CD4-positive, alpha-beta memory T cell (primary cell): ENCODE data around the gene ADAMTS16. TPM values are rescaled to one million over a fixed set of nuclear protein-coding genes. Genes with fewer than 3 reads are reported as not detected.
A peak's percentile ranks its signal among the peaks of the same experiment; 100 is the strongest.

ENCODE experiments used
- CTCF ChIA-PET: fragments of 350-600 bp; sonication (Branson Sonifier 250); formaldehyde crosslinking; loops from one replicate; lab custom pipeline; 2021; ENCODE audit warnings: inconsistent platforms; ENCODE audit not compliant: partially characterized antibody; lab: Charles Lee
- POLR2A ChIA-PET: fragments of 350-600 bp; sonication (Branson Sonifier 250); formaldehyde crosslinking; loops from one replicate; lab custom pipeline; 2021; ENCODE audit not compliant: partially characterized antibody; lab: Charles Lee
- DNase-seq, 5 donors: peaks; one replicate each; pipeline versions ENCODE4 v3.0.0 to v3.0.0-alpha.2; 2020 to 2022; ENCODE audit warnings: mixed read lengths in 1 of 5
- H3K27ac ChIP-seq: one replicate; pipeline ENCODE4 v1.7.0; 2013; ENCODE audit warnings: low read depth, low read length
- H3K27me3 ChIP-seq: 2 replicates; pipeline ENCODE4 v1.7.0; 2013; ENCODE audit warnings: mild to moderate bottlenecking, low read length, moderate library complexity; ENCODE audit not compliant: insufficient read depth
- H3K36me3 ChIP-seq: 2 replicates; pipeline ENCODE4 v1.7.0; 2013; ENCODE audit warnings: mild to moderate bottlenecking, low read length, moderate library complexity; ENCODE audit not compliant: insufficient read depth
- H3K4me1 ChIP-seq: 2 replicates; pipeline ENCODE4 v1.7.0; 2013; ENCODE audit warnings: mild to moderate bottlenecking, low read length, moderate library complexity; ENCODE audit not compliant: insufficient read depth
- H3K4me3 ChIP-seq, 2 donors: one replicate each; pipeline ENCODE4 v1.7.0; 2013; ENCODE audit warnings: low read length in 2 of 2, mild to moderate bottlenecking in 1 of 2
- H3K9me3 ChIP-seq, 2 donors: one replicate each; pipeline ENCODE4 v1.7.0; 2013; ENCODE audit warnings: low read length in 2 of 2, control low read depth in 1 of 2; ENCODE audit not compliant: control insufficient read depth in 1 of 2
- H3K27ac Mint-ChIP-seq, 7 donors: one replicate each; pipeline ENCODE4 v1.8.0; 2020 to 2021; ENCODE audit warnings: mixed read lengths in 7 of 7, mild to moderate bottlenecking in 6 of 7, inconsistent platforms in 3 of 7, moderate library complexity in 3 of 7
- H3K27me3 Mint-ChIP-seq, 2 donors: one replicate each; pipeline ENCODE4 v1.8.0; 2020 to 2021; ENCODE audit warnings: mixed read lengths in 2 of 2
- H3K36me3 Mint-ChIP-seq, 2 donors: one replicate each; pipeline ENCODE4 v1.8.0; 2020 to 2021; ENCODE audit warnings: mixed read lengths in 2 of 2, inconsistent platforms in 1 of 2, mild to moderate bottlenecking in 1 of 2
- H3K4me1 Mint-ChIP-seq, 4 donors: one replicate each; pipeline ENCODE4 v1.8.0; 2020 to 2021; ENCODE audit warnings: mixed read lengths in 4 of 4, mild to moderate bottlenecking in 1 of 4
- H3K4me3 Mint-ChIP-seq, 8 donors: one replicate each; pipeline ENCODE4 v1.8.0; 2020 to 2021; ENCODE audit warnings: mixed read lengths in 8 of 8, mild to moderate bottlenecking in 7 of 8, moderate library complexity in 6 of 8, inconsistent platforms in 3 of 8
- H3K9me3 Mint-ChIP-seq, 8 donors: one replicate each; pipeline ENCODE4 v1.8.0; 2020 to 2021; ENCODE audit warnings: mixed read lengths in 8 of 8, mild to moderate bottlenecking in 5 of 8, inconsistent platforms in 3 of 8, moderate library complexity in 1 of 8
- intact Hi-C: fragments of 100-400 bp; cut with micrococcal nuclease; formaldehyde crosslinking; loops from one replicate; pipeline ENCODE4 v1.15.1; 2023
- polyA plus RNA-seq, 2 donors: library from polyadenylated mRNA; unstranded; fragments of 300-500 nt; fragmentation: Illumina TruSeq; gene quantifications; one replicate each; pipeline ENCODE4 v1.2.3, GENCODE V29; 2021
- total RNA-seq, 2 experiments: library from RNA; stranded (reverse); gene quantifications; one replicate each; pipeline ENCODE4 v1.2.3, GENCODE V29; 2021

ADAMTS16 gene
- total and polyA plus RNA-seq, 4 experiments from 2014 or later = not detected

- Histone ChIP-seq H3K4me3 (no peak overlapping the region), H3K27me3 (no peaks in the 10 kb centered on the region)
Measured at GRCh38 chr5:5154733-5155132, 14.6 kb downstream of the ADAMTS16 start.

GRCh38 chr5:5155617-5156016, 15.5 kb downstream of the ADAMTS16 start:
- no peaks in the 10 kb centered on the region for H3K27me3 ChIP-seq
- ChIA-PET POLR2A (no interaction called here), CTCF (no interaction called here)
- intact Hi-C loops = no loop called here
- H3K27me3 Mint-ChIP-seq = peaks cover 0 to 1% of the 10 kb centered on the region in 2 donors
- H3K4me3 ChIP-seq = no peak overlapping the region
- no peak for DNase-seq
- H3K27ac Mint-ChIP-seq = peak overlapping the region in 2 of 7 donors; percentile 47 to 54
- H3K27ac ChIP-seq = no peak overlapping the region
- no peaks in the 10 kb centered on the region for H3K36me3 ChIP-seq
- H3K36me3 Mint-ChIP-seq = no peaks in the 10 kb centered on the region
- H3K9me3 Mint-ChIP-seq = peaks cover 0 to 7% (median 2%) of the 10 kb centered on the region in 8 donors
- no peaks in the 10 kb centered on the region for H3K4me1 ChIP-seq
- H3K4me3 Mint-ChIP-seq = no peak overlapping the region
- no peaks in the 10 kb centered on the region for H3K4me1 Mint-ChIP-seq
- H3K9me3 ChIP-seq = no peaks in the 10 kb centered on the region

More at GRCh38 chr5:5154733-5155132, 14.6 kb downstream of the ADAMTS16 start:
- Histone ChIP-seq H3K36me3 (no peaks in the 10 kb centered on the region), H3K4me1 (no peaks in the 10 kb centered on the region), H3K27ac (no peak overlapping the region), H3K9me3 (no peaks in the 10 kb centered on the region)
- no peak overlapping the region for H3K27ac Mint-ChIP-seq
- H3K4me3 Mint-ChIP-seq = no peak overlapping the region
- H3K4me1 Mint-ChIP-seq = no peaks in the 10 kb centered on the region
- intact Hi-C loops = no loop called here
- H3K36me3 Mint-ChIP-seq = no peaks in the 10 kb centered on the region
- DNase-seq = no peak
- peaks cover 0 to 7% (median 2%) of the 10 kb centered on the region in 8 donors for H3K9me3 Mint-ChIP-seq
- POLR2A ChIA-PET = no interaction called here
- H3K27me3 Mint-ChIP-seq = peaks cover 0 to 1% of the 10 kb centered on the region in 2 donors
- CTCF ChIA-PET = no interaction called here

GRCh38 chr5:5156471-5157082, 16.4 kb downstream of the ADAMTS16 start:
- Mint-ChIP-seq H3K27ac (no peak overlapping the region), H3K9me3 (peaks cover 0 to 7% (median under 1%) of the 10 kb centered on the region in 8 donors), H3K36me3 (no peaks in the 10 kb centered on the region), H3K27me3 (no peaks in the 10 kb centered on the region), H3K4me3 (no peak overlapping the region), H3K4me1 (no peaks in the 10 kb centered on the region)
- no peaks in the 10 kb centered on the region for H3K4me1 ChIP-seq
- ChIA-PET CTCF (no interaction called here), POLR2A (no interaction called here)
- no peak overlapping the region for H3K4me3 ChIP-seq
- no peaks in the 10 kb centered on the region for H3K36me3 ChIP-seq
- H3K27ac ChIP-seq = no peak overlapping the region
- no peak for DNase-seq
- no peaks in the 10 kb centered on the region for H3K27me3 ChIP-seq
- H3K9me3 ChIP-seq = no peaks in the 10 kb centered on the region
- intact Hi-C loops = no loop called here

- H3K4me1 ChIP-seq = no peaks in the 10 kb centered on the region
- no peak overlapping the region for H3K27ac ChIP-seq
- no peaks in the 10 kb centered on the region for H3K27me3 ChIP-seq
- no peaks in the 10 kb centered on the region for H3K36me3 Mint-ChIP-seq
- no peaks in the 10 kb centered on the region for H3K9me3 Mint-ChIP-seq
- ChIA-PET POLR2A (no interaction called here), CTCF (no interaction called here)
- no peaks in the 10 kb centered on the region for H3K9me3 ChIP-seq
- no peak overlapping the region for H3K4me3 Mint-ChIP-seq
- H3K27ac Mint-ChIP-seq = no peak overlapping the region
- H3K36me3 ChIP-seq = no peaks in the 10 kb centered on the region
- H3K4me1 Mint-ChIP-seq = no peaks in the 10 kb centered on the region
- no peak overlapping the region for H3K4me3 ChIP-seq
- no peak for DNase-seq
- intact Hi-C loops = no loop called here
- no peaks in the 10 kb centered on the region for H3K27me3 Mint-ChIP-seq
Measured at GRCh38 chr5:5158472-5158895, 18.4 kb downstream of the ADAMTS16 start.

GRCh38 chr5:5159282-5160103, 19.4 kb downstream of the ADAMTS16 start:
- H3K27ac Mint-ChIP-seq = no peak overlapping the region
- CTCF ChIA-PET = no interaction called here
- no peak overlapping the region for H3K27ac ChIP-seq

GRCh38 chr5:5164163-5164562, 24.0 kb downstream of the ADAMTS16 start:
- Mint-ChIP-seq H3K36me3 (no peaks in the 10 kb centered on the region), H3K4me1 (no peaks in the 10 kb centered on the region)
- POLR2A ChIA-PET = no interaction called here

More at GRCh38 chr5:5159282-5160103, 19.4 kb downstream of the ADAMTS16 start:
- no peak overlapping the region for H3K4me3 Mint-ChIP-seq
- Histone ChIP-seq H3K4me3 (no peak overlapping the region), H3K9me3 (no peaks in the 10 kb centered on the region), H3K36me3 (no peaks in the 10 kb centered on the region), H3K4me1 (no peaks in the 10 kb centered on the region), H3K27me3 (no peaks in the 10 kb centered on the region)
- no peaks in the 10 kb centered on the region for H3K36me3 Mint-ChIP-seq
- no peaks in the 10 kb centered on the region for H3K9me3 Mint-ChIP-seq
- POLR2A ChIA-PET = no interaction called here
- intact Hi-C loops = no loop called here
- no peak for DNase-seq
- H3K27me3 Mint-ChIP-seq = no peaks in the 10 kb centered on the region
- H3K4me1 Mint-ChIP-seq = no peaks in the 10 kb centered on the region

GRCh38 chr5:5165541-5166002, 25.4 kb downstream of the ADAMTS16 start:
- Mint-ChIP-seq H3K27me3 (peaks cover 0 to 2% of the 10 kb centered on the region in 2 donors), H3K4me1 (no peaks in the 10 kb centered on the region), H3K36me3 (no peaks in the 10 kb centered on the region), H3K4me3 (no peak overlapping the region), H3K27ac (peak overlapping the region in 1 of 7 donors; percentile 7), H3K9me3 (no peaks in the 10 kb centered on the region)
- no peaks in the 10 kb centered on the region for H3K36me3 ChIP-seq
- H3K4me1 ChIP-seq = no peaks in the 10 kb centered on the region
- H3K4me3 ChIP-seq = no peak overlapping the region
- no peak for DNase-seq
- intact Hi-C loops = no loop called here
- CTCF ChIA-PET = no interaction called here
- POLR2A ChIA-PET = no interaction called here
- no peak overlapping the region for H3K27ac ChIP-seq
- no peaks in the 10 kb centered on the region for H3K27me3 ChIP-seq
- no peaks in the 10 kb centered on the region for H3K9me3 ChIP-seq

More at GRCh38 chr5:5164163-5164562, 24.0 kb downstream of the ADAMTS16 start:
- CTCF ChIA-PET = no interaction called here
- Histone ChIP-seq H3K9me3 (no peaks in the 10 kb centered on the region), H3K27me3 (no peaks in the 10 kb centered on the region), H3K27ac (no peak overlapping the region), H3K4me3 (no peak overlapping the region), H3K36me3 (no peaks in the 10 kb centered on the region), H3K4me1 (no peaks in the 10 kb centered on the region)
- no peak for DNase-seq
- intact Hi-C loops = no loop called here
- H3K27ac Mint-ChIP-seq = no peak overlapping the region
- H3K9me3 Mint-ChIP-seq = no peaks in the 10 kb centered on the region
- no peak overlapping the region for H3K4me3 Mint-ChIP-seq
- peaks cover 0 to 2% of the 10 kb centered on the region in 2 donors for H3K27me3 Mint-ChIP-seq
